Measurements from ENCODE around the gene PTPRO. TPM values are rescaled to one million over a fixed set of nuclear protein-coding genes. Genes with fewer than 3 reads are reported as not detected.

The PTPRO gene
- total RNA-seq, 4 donors from 2014 or later: 0.52 to 5.0 (median 1.0) TPM

DNA sequence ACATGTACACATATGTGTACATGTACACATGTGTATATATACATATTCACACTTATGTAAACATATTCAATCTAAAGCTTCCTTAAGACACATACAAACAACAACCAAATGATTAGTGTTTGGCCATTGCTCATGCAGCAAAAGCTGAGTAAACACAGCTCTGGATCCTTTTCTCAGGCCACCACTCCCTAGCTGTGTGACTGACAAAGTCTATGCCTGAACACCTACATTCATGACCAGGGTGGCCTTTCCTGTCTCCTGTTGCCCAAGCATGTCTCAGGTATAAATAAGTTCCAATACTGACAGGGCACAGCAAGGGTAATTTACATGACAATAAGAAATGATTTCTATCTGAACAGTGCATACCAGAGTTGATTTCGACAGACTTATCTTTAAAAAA, 1.4 kb upstream of the PTPRO start:
- Histone ChIP-seq H3K27me3 (peaks cover 0 to 34% (median 0%) of the 10 kb centered on the region in 4 donors), H3K9me3 (no peaks in the 10 kb centered on the region), H3K4me1 (peaks cover 0 to 16% (median 14%) of the 10 kb centered on the region in 4 donors), H3K36me3 (no peaks in the 10 kb centered on the region), H3K4me3 (no peak overlapping the region), H3K27ac (replicated peaks in 1 of 4) (no peak overlapping the region)
- DNase-seq (ENCODE audit: extremely low spot score): no peak
- intact Hi-C loops (cut with DNase I): no loop called here
- TF ChIP-seq, protein P1, sequence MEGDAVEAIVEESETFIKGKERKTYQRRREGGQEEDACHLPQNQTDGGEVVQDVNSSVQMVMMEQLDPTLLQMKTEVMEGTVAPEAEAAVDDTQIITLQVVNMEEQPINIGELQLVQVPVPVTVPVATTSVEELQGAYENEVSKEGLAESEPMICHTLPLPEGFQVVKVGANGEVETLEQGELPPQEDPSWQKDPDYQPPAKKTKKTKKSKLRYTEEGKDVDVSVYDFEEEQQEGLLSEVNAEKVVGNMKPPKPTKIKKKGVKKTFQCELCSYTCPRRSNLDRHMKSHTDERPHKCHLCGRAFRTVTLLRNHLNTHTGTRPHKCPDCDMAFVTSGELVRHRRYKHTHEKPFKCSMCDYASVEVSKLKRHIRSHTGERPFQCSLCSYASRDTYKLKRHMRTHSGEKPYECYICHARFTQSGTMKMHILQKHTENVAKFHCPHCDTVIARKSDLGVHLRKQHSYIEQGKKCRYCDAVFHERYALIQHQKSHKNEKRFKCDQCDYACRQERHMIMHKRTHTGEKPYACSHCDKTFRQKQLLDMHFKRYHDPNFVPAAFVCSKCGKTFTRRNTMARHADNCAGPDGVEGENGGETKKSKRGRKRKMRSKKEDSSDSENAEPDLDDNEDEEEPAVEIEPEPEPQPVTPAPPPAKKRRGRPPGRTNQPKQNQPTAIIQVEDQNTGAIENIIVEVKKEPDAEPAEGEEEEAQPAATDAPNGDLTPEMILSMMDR (IDR thresholded peaks at IDR 0.05): no peak
- WGBS: 80% methylated on average over 1 of the region's 1 CpG

DNA sequence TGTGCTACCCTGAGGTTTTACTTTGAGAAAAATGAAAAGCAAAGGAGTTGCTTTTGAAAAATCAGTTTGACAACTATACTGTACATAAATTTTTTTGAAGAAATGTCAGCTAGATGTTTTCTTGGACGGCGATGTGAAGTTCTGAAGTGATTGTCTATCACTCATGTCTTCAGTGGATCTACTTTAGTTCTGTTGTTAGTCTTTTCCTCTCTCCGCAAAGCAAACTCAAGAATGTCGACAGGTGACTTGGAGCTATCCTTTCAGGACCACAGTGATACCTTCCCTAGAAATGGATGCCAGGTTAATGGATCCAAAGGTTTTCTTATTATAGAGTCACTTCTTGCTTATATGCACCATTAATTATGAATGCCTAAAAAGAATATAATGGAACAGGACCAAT, 1.2 kb downstream of the PTPRO start:
- Histone ChIP-seq H3K36me3 (no peaks in the 10 kb centered on the region), H3K27ac (replicated peaks in 1 of 4) (no peak overlapping the region), H3K27me3 (peaks cover 0 to 37% (median 0%) of the 10 kb centered on the region in 4 donors), H3K9me3 (no peaks in the 10 kb centered on the region), H3K4me1 (peaks cover 0 to 16% (median 14%) of the 10 kb centered on the region in 4 donors), H3K4me3 (peak overlapping the region in 1 of 4 donors; percentile 41)
- WGBS: 14% methylated on average over 4 of the region's 4 CpGs
- DNase-seq (ENCODE audit: extremely low spot score): no peak
- no peak for TF ChIP-seq EP300 (IDR thresholded peaks at IDR 0.05)
- no peak for TF ChIP-seq POLR2AphosphoS5 (IDR thresholded peaks at IDR 0.05)
- TF ChIP-seq POLR2A (IDR thresholded peaks at IDR 0.05; ENCODE audit: low read depth): no peak
- TF ChIP-seq, protein P1 (IDR thresholded peaks at IDR 0.05): no peak
- intact Hi-C loops (cut with DNase I): no loop called here

DNA sequence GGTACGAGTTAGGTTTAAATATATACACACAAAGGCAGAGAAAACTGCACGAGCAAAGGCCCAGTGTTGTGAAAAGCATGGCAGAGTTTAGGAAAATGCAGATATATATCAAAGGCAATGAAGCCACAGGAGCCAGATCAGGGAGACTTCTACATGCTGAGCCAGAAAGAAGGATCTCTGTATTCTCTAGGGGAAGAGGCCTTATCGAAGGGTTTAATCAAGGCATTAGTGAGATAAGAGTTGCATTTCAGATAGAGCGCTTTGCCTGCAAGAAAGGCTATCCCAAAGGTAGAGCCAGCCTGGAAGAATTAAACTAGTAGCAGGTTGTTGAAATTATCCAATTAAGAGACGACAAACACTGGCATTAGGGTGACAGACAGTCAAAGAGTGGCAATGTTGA, 7.6 kb downstream of the PTPRO start:
- no peak for DNase-seq (ENCODE audit: extremely low spot score)
- Histone ChIP-seq H3K9me3 (no peaks in the 10 kb centered on the region), H3K4me1 (no peaks in the 10 kb centered on the region), H3K27me3 (peaks cover 0 to 3% (median 0%) of the 10 kb centered on the region in 4 donors), H3K36me3 (no peaks in the 10 kb centered on the region), H3K27ac (replicated peaks in 1 of 4) (no peak overlapping the region), H3K4me3 (no peak overlapping the region)
- no peak for TF ChIP-seq EP300 (IDR thresholded peaks at IDR 0.05)
- TF ChIP-seq POLR2A (IDR thresholded peaks at IDR 0.05; ENCODE audit: low read depth): no peak
- TF ChIP-seq, protein P1 (IDR thresholded peaks at IDR 0.05): no peak
- no peak for TF ChIP-seq POLR2AphosphoS5 (IDR thresholded peaks at IDR 0.05)
- 87% methylated on average over 5 of the region's 5 CpGs for WGBS
- intact Hi-C loops (cut with DNase I): no loop called here

DNA sequence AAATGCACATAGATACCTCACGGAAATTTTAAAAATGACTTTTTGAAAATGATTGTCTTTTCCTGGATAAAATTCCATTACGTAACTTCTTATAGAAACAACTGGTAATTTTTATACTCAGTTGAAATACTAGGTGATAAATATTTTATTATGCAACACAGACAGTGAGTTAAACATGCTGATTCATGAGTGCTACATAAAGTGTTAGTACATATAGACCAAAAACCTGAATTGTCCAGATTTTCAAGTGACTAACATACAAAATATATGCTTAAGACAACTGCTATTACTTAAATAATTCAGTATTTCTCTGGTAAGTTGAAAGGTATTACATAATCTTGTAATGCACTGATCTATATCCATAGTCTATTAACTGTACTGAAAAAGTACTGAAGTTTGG, 11.9 kb downstream of the PTPRO start:
- WGBS: 85% methylated on average over 2 of the region's 2 CpGs
- no peaks in the 10 kb centered on the region for H3K27me3 ChIP-seq
- no peak for TF ChIP-seq EP300 (IDR thresholded peaks at IDR 0.05)
- TF ChIP-seq, protein P1 (IDR thresholded peaks at IDR 0.05): no peak
- no peak for TF ChIP-seq POLR2AphosphoS5 (IDR thresholded peaks at IDR 0.05)
- no peak for TF ChIP-seq POLR2A (IDR thresholded peaks at IDR 0.05; ENCODE audit: low read depth)
- no peaks in the 10 kb centered on the region for H3K36me3 ChIP-seq
- no peak overlapping the region for H3K4me3 ChIP-seq
- H3K4me1 ChIP-seq: no peaks in the 10 kb centered on the region
- intact Hi-C loops (cut with DNase I): no loop called here
- DNase-seq (ENCODE audit: extremely low spot score): no peak
- H3K9me3 ChIP-seq: no peaks in the 10 kb centered on the region
- no peak overlapping the region for H3K27ac ChIP-seq (replicated peaks in 1 of 4)

DNA sequence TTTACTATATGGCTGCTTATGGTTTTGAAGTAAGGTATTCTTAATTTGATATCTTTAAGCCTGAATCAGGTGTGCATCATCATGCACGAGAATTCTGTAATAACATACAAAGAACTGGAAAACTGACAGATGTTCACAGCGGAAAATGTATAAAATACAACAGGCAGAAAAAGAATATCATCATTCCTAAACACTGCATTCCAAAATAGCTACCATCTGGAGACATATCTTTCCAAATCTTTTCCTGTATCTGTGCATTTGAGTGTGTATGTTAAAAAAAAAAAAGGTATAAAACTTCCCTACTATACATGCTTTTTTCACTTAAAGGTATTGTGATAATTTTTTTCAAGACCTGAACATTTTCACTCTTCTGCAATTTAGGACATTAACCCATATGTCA, 13.7 kb downstream of the PTPRO start:
- H3K9me3 ChIP-seq: no peaks in the 10 kb centered on the region
- TF ChIP-seq EP300 (IDR thresholded peaks at IDR 0.05) (no peak), POLR2A (IDR thresholded peaks at IDR 0.05; ENCODE audit: low read depth) (no peak), POLR2AphosphoS5 (IDR thresholded peaks at IDR 0.05) (no peak)
- TF ChIP-seq, protein P1 (IDR thresholded peaks at IDR 0.05): no peak
- no peaks in the 10 kb centered on the region for H3K36me3 ChIP-seq
- H3K27ac ChIP-seq (replicated peaks in 1 of 4): no peak overlapping the region
- H3K4me3 ChIP-seq: no peak overlapping the region
- intact Hi-C loops (cut with DNase I): no loop called here
- DNase-seq (ENCODE audit: extremely low spot score): no peak
- no peaks in the 10 kb centered on the region for H3K27me3 ChIP-seq
- WGBS: 74% methylated on average over 2 of the region's 2 CpGs
- no peaks in the 10 kb centered on the region for H3K4me1 ChIP-seq

Measured in esophagus muscularis mucosa (tissue), 4 donors.